K562 (cell line): ENCODE measurements around the gene TRAF3IP1. TPM values are rescaled to one million over a fixed set of nuclear protein-coding genes. Genes with fewer than 3 reads are reported as not detected.
A peak's percentile ranks its signal among the peaks of the same experiment; 100 is the strongest.

Experiments used
- BMI1 ChIP-seq: fragments of 150-350 bp; IDR thresholded peaks from 2 replicates; pipeline ENCODE4 v1.6.1; 2014; ENCODE audit warnings: low read length
- BRD9 ChIP-seq: fragments of 450-650 bp; IDR thresholded peaks from 2 replicates; pipeline ENCODE4 v1.6.1; 2018; ENCODE audit warnings: low read depth; ENCODE audit not compliant: partially characterized antibody
- DACH1 ChIP-seq: fragments of 450-650 bp; IDR thresholded peaks from 2 replicates; pipeline ENCODE4 v1.6.1; 2018; ENCODE audit not compliant: partially characterized antibody
- KDM1A ChIP-seq, 2 experiments: fragments of 450-650 bp; IDR thresholded peaks; 2 replicates each; pipeline ENCODE4 v1.6.1; 2016; ENCODE audit warnings: mild to moderate bottlenecking in 2 of 2
- MAFF ChIP-seq: IDR thresholded peaks from 2 replicates; pipeline ENCODE4 v1.6.1; 2012; ENCODE audit warnings: low read length, improper control_type of control experiment
- MEF2A ChIP-seq: IDR thresholded peaks from 2 replicates; pipeline ENCODE4 v1.6.1; 2011; ENCODE audit warnings: low read depth, mild to moderate bottlenecking, low read length, moderate library complexity; ENCODE audit not compliant: control insufficient read depth
- MEIS2 ChIP-seq: fragments of 450-650 bp; IDR thresholded peaks from 2 replicates; pipeline ENCODE4 v1.6.1; 2014; ENCODE audit warnings: mild to moderate bottlenecking; ENCODE audit not compliant: partially characterized antibody
- MTA3 ChIP-seq: fragments of 450-650 bp; formaldehyde crosslinking; IDR thresholded peaks from 2 replicates; pipeline ENCODE4 v1.6.1; 2017; ENCODE audit warnings: mild to moderate bottlenecking, borderline replicate concordance
- PCBP2 ChIP-seq: fragments of 200-400 bp; formaldehyde crosslinking; IDR thresholded peaks from 2 replicates; pipeline ENCODE4 v1.6.1; 2018; ENCODE audit warnings: low read length, low read depth, mild to moderate bottlenecking, moderate library complexity; ENCODE audit not compliant: poor library complexity, severe bottlenecking
- PHB2 ChIP-seq: fragments of 450-650 bp; IDR thresholded peaks from 2 replicates; pipeline ENCODE4 v1.6.1; 2017; ENCODE audit warnings: low read depth
- RAD51 ChIP-seq: fragments of 450-650 bp; IDR thresholded peaks from 2 replicates; pipeline ENCODE4 v1.7.1; 2016; ENCODE audit warnings: low read depth, mild to moderate bottlenecking, borderline replicate concordance
- SIX5 ChIP-seq, 2 experiments: IDR thresholded peaks; 2 replicates each; pipeline ENCODE4 v1.6.1; 2011; ENCODE audit warnings: low read length in 2 of 2, borderline replicate concordance in 1 of 2, low read depth in 1 of 2, mild to moderate bottlenecking in 1 of 2, moderate library complexity in 1 of 2; ENCODE audit not compliant: insufficient read depth in 1 of 2
- SMARCA5 ChIP-seq: fragments of 450-650 bp; IDR thresholded peaks from 2 replicates; pipeline ENCODE4 v1.6.1; 2016
- SNIP1 ChIP-seq: fragments of 450-650 bp; IDR thresholded peaks from 2 replicates; pipeline ENCODE4 v1.7.1; 2017; ENCODE audit warnings: low read depth, mild to moderate bottlenecking
- SP1 ChIP-seq: sonication (generic); formaldehyde crosslinking; IDR thresholded peaks from 2 replicates; pipeline ENCODE4 v1.8.1; 2022; ENCODE audit warnings: mild to moderate bottlenecking, missing genetic modification reagents
- SPI1 ChIP-seq: IDR thresholded peaks from 2 replicates; pipeline ENCODE4 v1.6.1; 2011; ENCODE audit warnings: low read depth, low read length, control low read depth, borderline replicate concordance
- TAL1 ChIP-seq: fragments of 450-650 bp; IDR thresholded peaks from 2 replicates; pipeline ENCODE4 v1.6.1; 2016; ENCODE audit warnings: mild to moderate bottlenecking
- TCF3 ChIP-seq: sonication (generic); formaldehyde crosslinking; IDR thresholded peaks from 2 replicates; pipeline ENCODE4 v1.4.0; 2020; ENCODE audit warnings: mild to moderate bottlenecking, missing genetic modification reagents
- TFAM ChIP-seq: fragments of 250-450 bp; sonication (Bioruptor Pico); conservative IDR thresholded peaks from 2 replicates; pipeline ENCODE4 v1.5.0; 2021; ENCODE audit warnings: mild to moderate bottlenecking, moderate library complexity
- ZNF134 ChIP-seq: fragments of 250-450 bp; sonication (Bioruptor Pico); conservative IDR thresholded peaks from 2 replicates; pipeline ENCODE4 v1.4.0; 2020
- ZNF639 ChIP-seq, 2 experiments: fragments of 200-800 bp in 1 of 2; sonication (Bioruptor generic) in 1 of 2; sonication (generic) in 1 of 2; formaldehyde crosslinking in 1 of 2; IDR thresholded peaks in 1 of 2; conservative IDR thresholded peaks in 1 of 2; 2 replicates each; pipeline versions ENCODE4 v1.5.0 to v1.6.1; 2016 to 2020; ENCODE audit warnings: missing compliant biosample characterization in 1 of 2, missing genetic modification characterization in 1 of 2, missing genetic modification reagents in 1 of 2
- ZNF655 ChIP-seq: fragments of 250-450 bp; sonication (Bioruptor Pico); IDR thresholded peaks from 2 replicates; pipeline ENCODE4 v1.5.0; 2021
- ZNF764 ChIP-seq: fragments of 250-450 bp; sonication (Bioruptor Pico); IDR thresholded peaks from 2 replicates; pipeline ENCODE4 v1.4.0; 2020; ENCODE audit warnings: low read depth, mild to moderate bottlenecking, moderate library complexity
- ZNF780A ChIP-seq: fragments of 250-450 bp; sonication (Bioruptor Pico); IDR thresholded peaks from 2 replicates; pipeline ENCODE4 v1.5.0; 2021; ENCODE audit warnings: mild to moderate bottlenecking
- polyA plus RNA-seq, 8 experiments: library from polyadenylated mRNA; depleted of rRNA in 4 of 8; stranded (reverse) in 5 of 8; unstranded in 3 of 8; fragments of >200 nt; fragmentation: Nextera tagmentation in 2 of 8; fragmentation: Illumina TruSeq in 1 of 8; extraction: Ambion mirVana in 2 of 8; extraction: Trizol in 1 of 8; gene quantifications; 2 replicates each; pipeline versions ENCODE4 v1.2.1 to v1.2.3, GENCODE V29; 2011 to 2014; ENCODE audit warnings: inconsistent platforms in 1 of 8, missing spikeins in 1 of 8
- total RNA-seq, 7 experiments: library from RNA; depleted of rRNA in 6 of 7; stranded (reverse); fragments of >200 nt in 6 of 7; fragmentation: Illumina TruSeq in 2 of 7; extraction: Trizol in 2 of 7; gene quantifications; 2 replicates each; pipeline versions ENCODE4 v1.2.1 to v1.2.3, GENCODE V29; 2011 to 2021; ENCODE audit warnings: low replicate concordance in 1 of 7
- TF ChIP-seq, protein P1 (sequence below), 2 experiments: fragments of 450-650 bp in 1 of 2; sonication (generic) in 1 of 2; formaldehyde crosslinking; conservative IDR thresholded peaks; 2 replicates each; pipeline versions ENCODE4 v1.4.0 to v1.8.1; 2020 to 2022; ENCODE audit warnings: mild to moderate bottlenecking in 1 of 2, missing genetic modification reagents in 1 of 2

TRAF3IP1 gene
- total and polyA plus RNA-seq, 9 of the 15 experiments (the other 6 are each of a cell fraction or from before 2014, with no cell fraction given): 1.3 to 7.4 (median 3.4) TPM

DNA sequence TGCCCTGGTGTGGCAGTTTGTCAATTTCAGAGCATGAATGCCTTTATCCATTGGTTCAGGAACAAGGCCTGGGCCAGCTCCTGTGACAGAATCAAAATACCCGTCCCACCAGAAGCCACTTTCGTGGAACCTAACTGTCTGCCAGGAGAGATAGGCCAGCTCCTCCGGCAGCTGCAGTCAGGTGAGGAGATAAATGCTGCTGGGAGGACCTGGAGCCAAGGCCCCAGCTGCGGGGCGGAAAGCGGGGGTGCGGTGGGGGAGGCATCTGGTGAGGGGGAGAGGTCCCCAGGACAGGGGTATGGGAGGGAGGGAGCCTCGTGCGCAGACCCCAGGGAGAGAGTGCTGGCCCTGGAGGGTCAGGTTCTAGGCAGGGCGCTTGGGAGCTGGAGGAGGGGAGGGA is 102.0 kb downstream of the TRAF3IP1 start (continued):
- no peak for TF ChIP-seq SIX5 (IDR thresholded peaks at IDR 0.05; ENCODE audit: borderline replicate concordance in 1 of 2, insufficient read depth in 1 of 2, low read depth in 1 of 2, low read length in 2 of 2)
- 0 out of 4 replicates have a peak, but pooled peaks of 1 of the 2 experiments have one; percentile 52 for TF ChIP-seq ZNF639 (CRISPR knock-in tag; conservative IDR thresholded peaks at IDR 0.05 in 1 of 2, IDR thresholded peaks at IDR 0.05 in 1 of 2)
- no peak for TF ChIP-seq SP1
- TF ChIP-seq TCF3: peak; percentile 96
- TF ChIP-seq, protein P1, sequence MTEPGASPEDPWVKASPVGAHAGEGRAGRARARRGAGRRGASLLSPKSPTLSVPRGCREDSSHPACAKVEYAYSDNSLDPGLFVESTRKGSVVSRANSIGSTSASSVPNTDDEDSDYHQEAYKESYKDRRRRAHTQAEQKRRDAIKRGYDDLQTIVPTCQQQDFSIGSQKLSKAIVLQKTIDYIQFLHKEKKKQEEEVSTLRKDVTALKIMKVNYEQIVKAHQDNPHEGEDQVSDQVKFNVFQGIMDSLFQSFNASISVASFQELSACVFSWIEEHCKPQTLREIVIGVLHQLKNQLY (CRISPR knock-in tag; conservative IDR thresholded peaks at IDR 0.05): no peak
- no peak for TF ChIP-seq ZNF780A (CRISPR knock-in tag)
- no peak for TF ChIP-seq SNIP1
- TF ChIP-seq MEIS2: peak; percentile 53
- TF ChIP-seq ZNF764: no peak
- no peak for TF ChIP-seq ZNF134 (CRISPR knock-in tag)
- TF ChIP-seq MEF2A: no peak
- peak; percentile 95 for TF ChIP-seq TAL1
- peak; percentile 70 to 88 for TF ChIP-seq KDM1A (IDR thresholded peaks at IDR 0.05)
- TF ChIP-seq BRD9: no peak
- TF ChIP-seq PCBP2: no peak
- no peak for TF ChIP-seq TFAM (CRISPR knock-in tag)
- TF ChIP-seq MAFF: no peak
- no peak for TF ChIP-seq SMARCA5
- TF ChIP-seq ZNF655 (CRISPR knock-in tag): no peak
- peak; percentile 81 for TF ChIP-seq PHB2
- TF ChIP-seq SPI1: no peak
- TF ChIP-seq BMI1: no peak
- peak; percentile 24 for TF ChIP-seq DACH1
- TF ChIP-seq MTA3: no peak
- peak; percentile 13; the same call in 1 of the 2 replicates for TF ChIP-seq RAD51
